Measurements from ENCODE around the gene MYO9B.
A peak's percentile ranks its signal among the peaks of the same experiment; 100 is the strongest.
"Not testable (repeated sequence)": the region's sequence is repeated elsewhere in the genome, so short reads cannot be mapped to it uniquely, and the experiment has no call there.

Gene MYO9B

DNA sequence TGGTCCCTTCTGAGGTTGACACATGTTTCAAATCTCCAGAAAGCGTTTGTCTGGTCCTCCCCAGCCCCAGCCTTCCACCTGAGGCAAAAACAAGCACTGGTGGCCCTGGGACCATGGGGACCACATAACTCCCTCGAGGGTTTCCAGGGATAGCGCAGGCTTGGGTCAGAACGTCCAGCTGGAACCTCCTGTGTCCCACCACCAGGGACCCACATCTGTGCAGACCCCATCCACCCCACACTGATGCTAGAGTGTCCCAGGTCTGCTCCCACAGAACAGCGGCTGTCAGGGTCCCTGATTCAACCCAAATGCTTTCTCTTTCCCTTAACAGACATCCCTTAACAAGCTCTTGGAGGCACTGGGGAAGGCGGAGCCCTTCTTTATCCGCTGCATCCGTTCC is 110.0 kb downstream of the MYO9B start:
- DNase-seq: no peak

DNA sequence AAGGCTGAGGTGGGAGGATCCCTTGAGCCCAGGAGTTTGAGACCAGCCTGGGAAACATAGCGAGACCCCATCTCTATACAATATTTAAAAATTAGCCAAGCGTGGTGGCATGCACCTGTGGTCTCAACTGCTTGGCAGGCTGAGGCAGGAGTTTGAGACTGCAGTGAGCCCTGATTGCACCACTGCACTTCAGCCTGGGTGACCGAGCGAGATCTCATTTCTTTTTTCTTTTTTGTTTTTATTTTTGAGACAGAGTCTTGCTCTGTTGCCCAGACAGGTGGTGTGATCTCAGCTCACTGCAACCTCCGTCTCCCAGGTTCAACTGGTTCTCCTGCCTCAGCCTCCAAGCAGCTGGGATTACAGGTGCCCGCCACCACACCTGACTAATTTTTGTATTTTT is 116.2 kb downstream of the MYO9B start:
- DNase-seq: not testable (repeated sequence)

- DNase-seq: no peak
Measured at GRCh38 chr19:17192751-17193150, 117.2 kb downstream of the MYO9B start.

DNA sequence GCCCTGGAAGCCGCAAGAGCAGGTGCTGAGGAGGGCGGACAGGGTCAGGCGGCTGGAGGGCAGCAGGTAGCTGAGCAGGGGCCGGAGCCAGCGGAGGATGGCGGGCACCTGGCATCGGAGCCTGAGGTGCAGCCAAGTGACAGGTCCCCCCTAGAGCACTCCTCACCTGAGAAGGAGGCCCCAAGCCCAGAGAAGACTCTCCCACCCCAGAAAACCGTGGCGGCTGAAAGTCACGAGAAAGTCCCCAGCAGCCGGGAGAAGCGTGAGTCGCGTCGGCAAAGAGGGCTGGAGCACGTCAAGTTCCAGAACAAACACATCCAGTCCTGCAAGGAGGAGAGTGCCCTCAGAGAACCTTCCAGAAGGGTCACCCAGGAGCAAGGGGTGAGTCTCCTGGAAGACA is 119.0 kb downstream of the MYO9B start:
- no peak for DNase-seq

GRCh38 chr19:17195106-17195505 is 119.5 kb downstream of the MYO9B start:
- DNase-seq: no peak

- no peak for DNase-seq
Measured at GRCh38 chr19:17196610-17197009, 121.0 kb downstream of the MYO9B start.

GRCh38 chr19:17197666-17198065 is 122.1 kb downstream of the MYO9B start:
- no peak for DNase-seq

- DNase-seq: no peak
Measured at GRCh38 chr19:17200408-17201079, 125.0 kb downstream of the MYO9B start.

GRCh38 chr19:17202249-17202648 is 126.7 kb downstream of the MYO9B start:
- no peak for DNase-seq

GRCh38 chr19:17202713-17203112 is 127.1 kb downstream of the MYO9B start:
- no peak for DNase-seq

GRCh38 chr19:17205237-17206140 is 129.9 kb downstream of the MYO9B start:
- peak; percentile 40 for DNase-seq

GRCh38 chr19:17206736-17207581 is 131.4 kb downstream of the MYO9B start:
- DNase-seq: no peak

GRCh38 chr19:17209126-17210036 is 133.8 kb downstream of the MYO9B start:
- DNase-seq: peak; percentile 20

- no peak for DNase-seq
Measured at GRCh38 chr19:17210296-17210695, 134.7 kb downstream of the MYO9B start.

GRCh38 chr19:17211547-17212446 is 136.2 kb downstream of the MYO9B start:
- no peak for DNase-seq

GRCh38 chr19:17213334-17213733 is 137.8 kb downstream of the MYO9B start:
- DNase-seq: no peak

GRCh38 chr19:17214508-17215126 is 139.0 kb downstream of the MYO9B start:
- no peak for DNase-seq

DNA sequence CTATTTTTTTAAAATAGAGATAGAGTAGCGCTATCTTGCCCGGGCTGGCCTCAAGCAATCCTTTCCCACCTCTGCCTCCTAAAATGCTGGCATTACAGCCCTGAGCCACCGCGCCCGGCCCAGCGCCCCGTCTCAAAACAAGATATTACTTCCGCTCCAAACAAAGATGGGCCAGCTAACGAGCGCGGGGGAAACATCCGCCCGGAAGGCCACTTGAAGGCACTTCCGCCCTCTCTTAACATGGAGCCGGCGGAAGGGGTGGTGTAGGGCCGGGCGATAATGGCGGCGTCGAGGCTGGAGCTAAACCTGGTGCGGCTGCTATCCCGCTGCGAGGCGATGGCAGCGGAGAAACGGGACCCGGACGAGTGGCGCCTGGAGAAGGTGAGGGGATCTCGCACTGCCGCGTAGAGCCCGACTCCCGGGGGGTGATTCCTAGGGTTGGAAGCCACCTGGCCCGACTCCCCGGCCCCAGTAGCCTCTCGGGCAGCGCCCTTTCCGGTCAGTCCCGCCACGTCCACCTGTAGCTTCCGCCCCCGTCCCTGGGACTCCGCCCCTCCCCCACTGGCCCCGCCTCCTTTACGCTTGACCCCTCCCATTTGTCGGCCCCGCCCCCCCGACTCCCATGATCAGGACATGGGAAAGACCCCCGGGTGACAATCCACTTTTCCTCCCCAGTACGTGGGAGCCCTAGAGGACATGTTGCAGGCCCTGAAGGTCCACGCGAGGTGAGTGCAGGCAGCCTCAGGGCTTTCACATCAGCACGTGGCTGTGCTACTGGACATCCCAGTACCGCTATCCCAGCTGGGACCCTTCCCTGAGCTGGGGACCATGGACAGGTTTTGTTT is 139.8 kb downstream of the MYO9B start, which contains the start of gene USE1:
Gene USE1, plus strand, starts transcription at position 231 of the 845 bp plus-strand sequence. Its CDS starts 49 bp downstream, at position 280.
- peak; percentile 84 for DNase-seq

- DNase-seq: no peak
Measured at GRCh38 chr19:17216058-17216670, 140.6 kb downstream of the MYO9B start.

All from stimulated activated naive CD4-positive, alpha-beta T cell treated with Interleukin-2 at 50 U/mL for 16 hours (primary cell).